GM12864 (cell line): ENCODE data around the gene SLC9A2.

Experiments
- DNase-seq: peaks from one replicate; pipeline ENCODE4 v3.0.0-alpha.2; 2011; ENCODE audit warnings: low read depth
- H3K4me3 ChIP-seq: 2 replicates; pipeline ENCODE4 v1.5.1; 2011; ENCODE audit warnings: mild to moderate bottlenecking, low read depth, low read length, control low read depth
- TF ChIP-seq, protein P1 (sequence below): IDR thresholded peaks from 2 replicates; pipeline ENCODE4 v1.5.1; 2011; ENCODE audit warnings: low read depth, mild to moderate bottlenecking, moderate library complexity, low read length, control low read depth, inconsistent platforms; ENCODE audit errors: missing control alignments

SLC9A2 gene, protein sequence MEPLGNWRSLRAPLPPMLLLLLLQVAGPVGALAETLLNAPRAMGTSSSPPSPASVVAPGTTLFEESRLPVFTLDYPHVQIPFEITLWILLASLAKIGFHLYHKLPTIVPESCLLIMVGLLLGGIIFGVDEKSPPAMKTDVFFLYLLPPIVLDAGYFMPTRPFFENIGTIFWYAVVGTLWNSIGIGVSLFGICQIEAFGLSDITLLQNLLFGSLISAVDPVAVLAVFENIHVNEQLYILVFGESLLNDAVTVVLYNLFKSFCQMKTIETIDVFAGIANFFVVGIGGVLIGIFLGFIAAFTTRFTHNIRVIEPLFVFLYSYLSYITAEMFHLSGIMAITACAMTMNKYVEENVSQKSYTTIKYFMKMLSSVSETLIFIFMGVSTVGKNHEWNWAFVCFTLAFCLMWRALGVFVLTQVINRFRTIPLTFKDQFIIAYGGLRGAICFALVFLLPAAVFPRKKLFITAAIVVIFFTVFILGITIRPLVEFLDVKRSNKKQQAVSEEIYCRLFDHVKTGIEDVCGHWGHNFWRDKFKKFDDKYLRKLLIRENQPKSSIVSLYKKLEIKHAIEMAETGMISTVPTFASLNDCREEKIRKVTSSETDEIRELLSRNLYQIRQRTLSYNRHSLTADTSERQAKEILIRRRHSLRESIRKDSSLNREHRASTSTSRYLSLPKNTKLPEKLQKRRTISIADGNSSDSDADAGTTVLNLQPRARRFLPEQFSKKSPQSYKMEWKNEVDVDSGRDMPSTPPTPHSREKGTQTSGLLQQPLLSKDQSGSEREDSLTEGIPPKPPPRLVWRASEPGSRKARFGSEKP

DNA sequence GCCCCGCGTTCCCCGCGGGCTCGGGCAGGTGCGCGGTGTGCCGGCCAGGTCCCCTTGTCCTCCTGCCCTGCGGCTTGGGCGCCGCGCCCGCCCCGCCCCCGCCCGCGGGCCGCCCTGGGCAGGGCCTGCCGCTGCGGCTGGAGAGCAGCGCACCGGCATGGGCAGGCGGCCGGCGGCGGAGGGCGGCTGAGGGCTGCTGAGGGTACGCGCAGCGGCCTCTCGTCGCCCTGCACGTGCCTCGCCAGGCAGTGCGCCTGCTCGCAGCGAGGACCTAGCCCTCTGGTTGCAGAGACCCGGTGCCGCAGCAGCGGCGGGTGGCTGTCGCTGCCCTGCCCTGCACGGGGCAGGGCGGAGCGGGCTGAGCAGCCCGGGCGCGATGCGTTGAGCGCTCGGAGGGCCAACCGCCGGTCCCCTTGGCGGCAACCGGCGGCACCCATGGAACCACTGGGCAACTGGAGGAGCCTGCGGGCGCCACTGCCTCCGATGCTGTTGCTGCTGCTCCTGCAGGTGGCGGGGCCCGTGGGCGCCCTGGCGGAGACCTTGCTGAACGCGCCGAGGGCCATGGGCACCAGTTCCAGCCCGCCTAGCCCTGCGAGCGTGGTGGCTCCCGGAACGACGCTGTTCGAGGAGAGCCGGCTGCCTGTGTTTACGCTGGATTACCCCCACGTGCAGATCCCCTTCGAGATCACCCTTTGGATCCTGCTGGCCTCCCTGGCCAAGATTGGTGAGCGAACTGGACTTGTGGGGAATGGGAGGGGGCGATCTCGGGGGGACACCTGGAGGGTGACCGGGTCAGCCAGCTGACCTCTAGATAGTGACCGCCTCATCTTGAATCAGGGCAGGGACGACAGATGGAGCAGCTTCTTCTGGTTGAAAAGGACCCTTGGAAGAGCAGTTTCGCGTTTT is at the start of gene SLC9A2:
Gene SLC9A2, plus strand, starts transcription at position 140 of the 906 bp plus-strand sequence. Its CDS starts 296 bp downstream, at position 436.
- TF ChIP-seq, protein P1, sequence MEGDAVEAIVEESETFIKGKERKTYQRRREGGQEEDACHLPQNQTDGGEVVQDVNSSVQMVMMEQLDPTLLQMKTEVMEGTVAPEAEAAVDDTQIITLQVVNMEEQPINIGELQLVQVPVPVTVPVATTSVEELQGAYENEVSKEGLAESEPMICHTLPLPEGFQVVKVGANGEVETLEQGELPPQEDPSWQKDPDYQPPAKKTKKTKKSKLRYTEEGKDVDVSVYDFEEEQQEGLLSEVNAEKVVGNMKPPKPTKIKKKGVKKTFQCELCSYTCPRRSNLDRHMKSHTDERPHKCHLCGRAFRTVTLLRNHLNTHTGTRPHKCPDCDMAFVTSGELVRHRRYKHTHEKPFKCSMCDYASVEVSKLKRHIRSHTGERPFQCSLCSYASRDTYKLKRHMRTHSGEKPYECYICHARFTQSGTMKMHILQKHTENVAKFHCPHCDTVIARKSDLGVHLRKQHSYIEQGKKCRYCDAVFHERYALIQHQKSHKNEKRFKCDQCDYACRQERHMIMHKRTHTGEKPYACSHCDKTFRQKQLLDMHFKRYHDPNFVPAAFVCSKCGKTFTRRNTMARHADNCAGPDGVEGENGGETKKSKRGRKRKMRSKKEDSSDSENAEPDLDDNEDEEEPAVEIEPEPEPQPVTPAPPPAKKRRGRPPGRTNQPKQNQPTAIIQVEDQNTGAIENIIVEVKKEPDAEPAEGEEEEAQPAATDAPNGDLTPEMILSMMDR = no peak
- H3K4me3 ChIP-seq = peak within 1 kb of the TSS; percentile 48
- DNase-seq = no peak

DNA sequence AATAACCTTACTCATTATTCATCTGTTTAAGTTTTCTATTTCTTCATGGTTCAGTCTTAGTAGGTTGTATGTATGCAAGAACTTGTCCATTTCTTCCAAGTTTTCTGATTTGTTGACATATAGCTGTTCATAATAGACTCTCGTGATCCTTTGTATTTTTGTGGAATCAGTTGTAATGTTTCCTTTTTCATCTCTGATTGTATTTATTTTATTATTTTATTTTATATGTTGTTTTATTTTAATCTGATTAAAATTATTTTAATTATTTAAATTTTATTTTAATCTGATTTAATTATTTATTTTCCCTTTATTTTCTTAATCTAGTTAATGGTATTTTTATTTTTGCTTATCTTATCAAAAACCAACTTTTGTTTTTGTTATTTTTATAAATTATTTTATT is 43.5 kb upstream of the SLC9A2 start:
- DNase-seq = no peak
- no peak overlapping the region for H3K4me3 ChIP-seq
- TF ChIP-seq, protein P1 = no peak

GRCh38 chr2:102578376-102578775 is 41.0 kb upstream of the SLC9A2 start:
- DNase-seq = no peak
- TF ChIP-seq, protein P1 = no peak
- no peak overlapping the region for H3K4me3 ChIP-seq

GRCh38 chr2:102581911-102582310 is 37.4 kb upstream of the SLC9A2 start:
- DNase-seq = no peak
- TF ChIP-seq, protein P1 = no peak
- H3K4me3 ChIP-seq = no peak overlapping the region

DNA sequence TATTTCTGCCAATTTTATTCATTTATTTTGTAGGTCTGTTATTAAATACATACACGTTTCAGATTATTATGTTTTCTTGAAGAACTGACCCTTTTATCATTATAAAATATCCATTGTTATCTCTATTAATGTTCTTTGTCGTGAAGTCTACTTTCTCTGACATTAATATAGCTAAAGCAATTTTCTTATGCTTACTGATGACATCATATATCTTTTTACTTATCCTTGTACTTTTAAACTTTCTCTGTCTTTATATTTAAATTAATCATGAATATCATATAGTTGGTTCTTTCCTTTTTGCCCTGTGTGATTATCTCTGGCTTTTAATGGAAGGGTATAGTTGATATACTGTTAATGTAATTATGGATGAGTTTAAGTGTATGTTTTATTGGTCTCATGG is 36.5 kb upstream of the SLC9A2 start:
- no peak for DNase-seq
- TF ChIP-seq, protein P1 = no peak
- no peak overlapping the region for H3K4me3 ChIP-seq

GRCh38 chr2:102585847-102586404 is 33.4 kb upstream of the SLC9A2 start:
- no peak for DNase-seq
- TF ChIP-seq, protein P1 = no peak
- no peak overlapping the region for H3K4me3 ChIP-seq
